ENCODE results near the gene COL18A1. TPM values are rescaled to one million over a fixed set of nuclear protein-coding genes. Genes with fewer than 3 reads are reported as not detected.
"Not testable (repeated sequence)": the region's sequence is repeated elsewhere in the genome, so short reads cannot be mapped to it uniquely, and the experiment has no call there.

The COL18A1 gene
- polyA plus RNA-seq, 1 donor (not counting 4 experiments of a cell fraction or from before 2014, with no cell fraction given) = 13.0 TPM

DNA sequence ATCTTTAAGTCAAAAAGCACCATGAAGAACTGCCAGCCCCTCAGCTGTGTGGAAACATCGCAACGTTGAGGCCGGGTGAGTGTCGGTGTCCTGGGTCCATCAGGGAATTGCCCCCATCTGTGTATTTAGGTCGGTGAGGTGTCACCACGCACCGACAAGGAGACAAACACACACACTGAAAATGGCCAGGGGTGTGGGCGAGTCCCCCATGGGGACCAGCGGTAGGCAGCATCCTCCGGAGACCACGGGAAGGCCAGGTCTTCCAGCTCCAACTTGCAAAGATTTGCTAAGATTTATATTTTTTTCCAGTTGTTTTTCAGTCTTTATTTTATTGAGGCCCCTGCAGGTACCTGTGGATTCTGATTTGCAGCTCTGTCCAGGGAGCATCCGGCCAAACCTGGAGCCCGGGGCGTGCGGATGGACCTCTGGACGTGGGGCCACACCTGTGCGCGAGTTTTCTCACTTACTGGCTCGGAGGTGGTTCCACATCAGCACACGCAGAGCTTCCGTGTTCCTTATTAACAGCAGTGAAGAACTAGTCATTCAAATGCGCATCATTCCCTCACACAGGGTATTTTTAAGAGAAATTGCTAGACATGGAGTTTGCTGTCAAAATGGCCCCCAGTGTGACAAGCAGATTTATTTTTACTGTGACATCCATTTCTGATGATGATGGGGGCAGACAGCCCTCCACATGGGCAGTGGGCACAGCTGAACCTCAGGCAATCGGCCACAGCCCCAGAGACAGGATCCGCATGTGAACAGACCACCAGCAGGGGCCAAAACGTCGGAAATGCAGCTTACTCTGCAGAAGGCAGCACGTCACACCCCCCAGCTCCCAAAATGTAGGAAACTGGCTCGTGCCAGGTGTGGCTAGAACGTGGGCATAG lies 154.5 kb downstream of the COL18A1 start:
- H3K4me2 ChIP-seq (ENCODE audit: control insufficient read depth, extremely low read depth, insufficient read depth, low read depth, low read length) = no peak overlapping the region
- H3K27me3 ChIP-seq (ENCODE audit: control insufficient read depth, extremely low read depth, insufficient read depth, low read length) = peaks cover 38% of the 10 kb centered on the region
- no peaks in the 10 kb centered on the region for H4K20me1 ChIP-seq (ENCODE audit: control insufficient read depth, extremely low read depth, insufficient read depth, low read length)
- no peaks in the 10 kb centered on the region for H3K9me3 ChIP-seq (ENCODE audit: control insufficient read depth, low read depth, low read length)
- H3K9ac ChIP-seq (ENCODE audit: control insufficient read depth, extremely low read depth, insufficient read depth, low read length) = no peak overlapping the region
- TF ChIP-seq, protein P1, sequence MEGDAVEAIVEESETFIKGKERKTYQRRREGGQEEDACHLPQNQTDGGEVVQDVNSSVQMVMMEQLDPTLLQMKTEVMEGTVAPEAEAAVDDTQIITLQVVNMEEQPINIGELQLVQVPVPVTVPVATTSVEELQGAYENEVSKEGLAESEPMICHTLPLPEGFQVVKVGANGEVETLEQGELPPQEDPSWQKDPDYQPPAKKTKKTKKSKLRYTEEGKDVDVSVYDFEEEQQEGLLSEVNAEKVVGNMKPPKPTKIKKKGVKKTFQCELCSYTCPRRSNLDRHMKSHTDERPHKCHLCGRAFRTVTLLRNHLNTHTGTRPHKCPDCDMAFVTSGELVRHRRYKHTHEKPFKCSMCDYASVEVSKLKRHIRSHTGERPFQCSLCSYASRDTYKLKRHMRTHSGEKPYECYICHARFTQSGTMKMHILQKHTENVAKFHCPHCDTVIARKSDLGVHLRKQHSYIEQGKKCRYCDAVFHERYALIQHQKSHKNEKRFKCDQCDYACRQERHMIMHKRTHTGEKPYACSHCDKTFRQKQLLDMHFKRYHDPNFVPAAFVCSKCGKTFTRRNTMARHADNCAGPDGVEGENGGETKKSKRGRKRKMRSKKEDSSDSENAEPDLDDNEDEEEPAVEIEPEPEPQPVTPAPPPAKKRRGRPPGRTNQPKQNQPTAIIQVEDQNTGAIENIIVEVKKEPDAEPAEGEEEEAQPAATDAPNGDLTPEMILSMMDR (optimal IDR thresholded peaks at IDR 0.05 in 1 of 3, IDR thresholded peaks at IDR 0.05 in 1 of 3, conservative IDR thresholded peaks at IDR 0.05 in 1 of 3; ENCODE audit: extremely low read depth in 1 of 3, insufficient read depth in 2 of 3, low read length in 3 of 3) = no peak
- no peak for TF ChIP-seq EZH2 (IDR thresholded peaks at IDR 0.05; ENCODE audit: low read length)
- no peaks in the 10 kb centered on the region for H3K79me2 ChIP-seq (ENCODE audit: control insufficient read depth, insufficient read depth, low read length)
- no peaks in the 10 kb centered on the region for H3K9me1 ChIP-seq (ENCODE audit: control insufficient read depth, extremely low read depth, insufficient read depth, low read length)
- no peaks in the 10 kb centered on the region for H3K4me1 ChIP-seq (ENCODE audit: control insufficient read depth, extremely low read depth, insufficient read depth, low read length)
- dilution Hi-C loops (cut with MboI; ENCODE audit: extremely low pct_ligation_motif_present, low sequenced_read_pairs) = no loop called here
- FAIRE-seq (no peak), DNase-seq (ENCODE audit: low read depth, low spot score) (no peak)
- H2AFZ ChIP-seq (ENCODE audit: control insufficient read depth, low read length) = no peak overlapping the region
- no peak overlapping the region for H3K4me3 ChIP-seq (ENCODE audit: control insufficient read depth in 2 of 3, extremely low read depth in 1 of 3, insufficient read depth in 2 of 3, low read depth in 1 of 3, low read length in 3 of 3)
- no peaks in the 10 kb centered on the region for H3K36me3 ChIP-seq (ENCODE audit: control insufficient read depth in 2 of 2, extremely low read depth in 1 of 2, insufficient read depth in 2 of 2, low read length in 2 of 2)
- H3K27ac ChIP-seq (ENCODE audit: control insufficient read depth, insufficient read depth, low read length) = no peak overlapping the region

DNA sequence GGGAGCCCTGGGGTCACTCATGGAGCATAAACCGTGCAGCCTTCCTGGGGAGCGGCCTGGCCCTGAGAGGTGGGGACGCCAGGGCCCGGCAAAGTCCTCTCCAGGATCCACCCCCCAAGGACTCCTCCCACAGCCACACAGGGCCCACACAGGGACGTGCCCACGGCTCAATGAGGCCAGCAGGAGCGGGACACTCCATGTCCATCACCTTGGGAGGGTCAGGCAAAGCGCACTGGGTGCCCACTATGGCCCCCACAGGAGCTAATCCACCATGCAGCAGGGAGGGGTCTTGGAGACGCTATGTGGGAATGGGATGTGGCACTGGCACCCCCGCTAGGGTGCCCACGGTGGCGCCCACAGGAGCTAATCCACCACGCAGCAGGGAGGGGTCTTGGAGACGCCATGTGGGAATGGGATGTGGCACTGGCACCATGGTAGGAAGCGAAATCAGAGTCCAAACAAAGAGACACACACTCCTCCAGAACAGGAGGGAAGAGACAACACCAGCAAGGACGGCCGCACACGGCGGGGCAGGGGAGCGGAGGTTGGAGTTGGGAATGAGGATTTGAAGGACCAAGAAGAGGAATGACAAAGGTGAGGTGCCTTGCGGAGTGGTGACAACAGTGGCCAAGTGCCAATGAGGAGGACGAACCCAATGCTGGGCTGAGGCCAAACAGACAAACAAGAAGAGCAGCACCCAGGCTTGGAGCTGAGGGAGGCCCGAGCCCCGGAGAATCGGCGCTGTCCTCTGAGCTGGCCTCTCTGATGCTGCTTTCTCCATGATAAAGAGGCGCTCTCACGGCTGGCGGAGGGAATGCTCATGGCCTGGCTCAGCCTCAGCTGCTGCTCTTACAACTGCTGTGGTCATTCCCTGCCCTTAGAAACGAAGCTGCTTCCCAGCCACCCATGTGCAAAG lies 155.4 kb downstream of the COL18A1 start:
- H3K27me3 ChIP-seq (ENCODE audit: control insufficient read depth, extremely low read depth, insufficient read depth, low read length) = peaks cover 42% of the 10 kb centered on the region
- H3K9ac ChIP-seq (ENCODE audit: control insufficient read depth, extremely low read depth, insufficient read depth, low read length) = no peak overlapping the region
- no peaks in the 10 kb centered on the region for H3K9me1 ChIP-seq (ENCODE audit: control insufficient read depth, extremely low read depth, insufficient read depth, low read length)
- no peaks in the 10 kb centered on the region for H4K20me1 ChIP-seq (ENCODE audit: control insufficient read depth, extremely low read depth, insufficient read depth, low read length)
- no peaks in the 10 kb centered on the region for H3K9me3 ChIP-seq (ENCODE audit: control insufficient read depth, low read depth, low read length)
- H3K4me1 ChIP-seq (ENCODE audit: control insufficient read depth, extremely low read depth, insufficient read depth, low read length) = no peaks in the 10 kb centered on the region
- H3K27ac ChIP-seq (ENCODE audit: control insufficient read depth, insufficient read depth, low read length) = no peak overlapping the region
- TF ChIP-seq, protein P1 (optimal IDR thresholded peaks at IDR 0.05 in 1 of 3, IDR thresholded peaks at IDR 0.05 in 1 of 3, conservative IDR thresholded peaks at IDR 0.05 in 1 of 3; ENCODE audit: extremely low read depth in 1 of 3, insufficient read depth in 2 of 3, low read length in 3 of 3) = no peak
- no peak for TF ChIP-seq EZH2 (IDR thresholded peaks at IDR 0.05; ENCODE audit: low read length)
- no peak overlapping the region for H3K4me2 ChIP-seq (ENCODE audit: control insufficient read depth, extremely low read depth, insufficient read depth, low read depth, low read length)
- DNase-seq (ENCODE audit: low read depth, low spot score) = no peak
- no peaks in the 10 kb centered on the region for H3K79me2 ChIP-seq (ENCODE audit: control insufficient read depth, insufficient read depth, low read length)
- H3K36me3 ChIP-seq (ENCODE audit: control insufficient read depth in 2 of 2, extremely low read depth in 1 of 2, insufficient read depth in 2 of 2, low read length in 2 of 2) = no peaks in the 10 kb centered on the region
- dilution Hi-C loops (cut with MboI; ENCODE audit: extremely low pct_ligation_motif_present, low sequenced_read_pairs) = no loop called here
- H3K4me3 ChIP-seq (ENCODE audit: control insufficient read depth in 2 of 3, extremely low read depth in 1 of 3, insufficient read depth in 2 of 3, low read depth in 1 of 3, low read length in 3 of 3) = no peak overlapping the region
- no peak overlapping the region for H2AFZ ChIP-seq (ENCODE audit: control insufficient read depth, low read length)
- FAIRE-seq = no peak

DNA sequence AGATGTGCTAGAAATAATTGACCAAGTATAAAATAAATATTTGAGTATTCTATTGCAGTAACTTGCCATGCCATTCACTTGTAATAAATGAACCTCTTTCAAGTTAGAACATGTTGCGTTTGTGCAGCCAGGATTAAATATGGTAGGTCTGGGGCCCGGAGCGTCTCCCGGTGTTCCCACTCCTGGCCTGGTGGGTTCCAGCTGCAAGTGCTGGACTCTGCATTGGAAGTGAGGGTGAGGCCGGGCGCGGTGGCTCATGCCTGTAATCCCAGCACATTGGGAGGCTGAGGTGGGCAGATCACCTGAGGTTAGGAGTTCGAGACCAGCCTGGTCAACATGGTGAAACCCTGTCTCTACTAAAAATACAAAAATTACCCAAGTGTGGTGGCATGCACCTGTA lies 156.3 kb downstream of the COL18A1 start:
- H2AFZ ChIP-seq (ENCODE audit: control insufficient read depth, low read length); H3K79me2 ChIP-seq (ENCODE audit: control insufficient read depth, insufficient read depth, low read length); H3K36me3 ChIP-seq (ENCODE audit: control insufficient read depth in 2 of 2, extremely low read depth in 1 of 2, insufficient read depth in 2 of 2, low read length in 2 of 2); H3K4me3 ChIP-seq (ENCODE audit: control insufficient read depth in 2 of 3, extremely low read depth in 1 of 3, insufficient read depth in 2 of 3, low read depth in 1 of 3, low read length in 3 of 3); DNase-seq (ENCODE audit: low read depth, low spot score); dilution Hi-C loops (cut with MboI; ENCODE audit: extremely low pct_ligation_motif_present, low sequenced_read_pairs); H4K20me1 ChIP-seq (ENCODE audit: control insufficient read depth, extremely low read depth, insufficient read depth, low read length); H3K27ac ChIP-seq (ENCODE audit: control insufficient read depth, insufficient read depth, low read length); FAIRE-seq; H3K4me1 ChIP-seq (ENCODE audit: control insufficient read depth, extremely low read depth, insufficient read depth, low read length); H3K9ac ChIP-seq (ENCODE audit: control insufficient read depth, extremely low read depth, insufficient read depth, low read length); H3K9me1 ChIP-seq (ENCODE audit: control insufficient read depth, extremely low read depth, insufficient read depth, low read length); H3K9me3 ChIP-seq (ENCODE audit: control insufficient read depth, low read depth, low read length); H3K4me2 ChIP-seq (ENCODE audit: control insufficient read depth, extremely low read depth, insufficient read depth, low read depth, low read length): not testable (repeated sequence)
- H3K27me3 ChIP-seq (ENCODE audit: control insufficient read depth, extremely low read depth, insufficient read depth, low read length) = peaks cover 35% of the 10 kb centered on the region

All from keratinocyte (primary cell).